ENCODE data around the gene HCST.

DNA sequence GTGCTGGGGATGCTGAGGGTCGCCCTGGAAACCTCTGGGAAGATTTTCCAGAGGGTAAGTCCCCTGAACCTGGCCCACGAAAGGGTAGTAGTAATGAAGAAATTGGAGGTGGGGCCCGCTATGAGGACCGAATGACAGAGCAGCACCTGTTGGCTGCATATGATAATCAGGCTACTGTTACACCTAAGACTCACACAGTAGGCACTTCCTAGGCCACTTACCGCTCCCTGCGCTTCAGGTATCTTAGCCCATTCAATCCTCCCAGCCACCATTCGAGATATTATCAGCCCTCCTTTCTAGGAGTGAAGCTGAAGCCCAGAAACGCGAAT is 29.5 kb downstream of the HCST start:
- TF ChIP-seq, protein P1, sequence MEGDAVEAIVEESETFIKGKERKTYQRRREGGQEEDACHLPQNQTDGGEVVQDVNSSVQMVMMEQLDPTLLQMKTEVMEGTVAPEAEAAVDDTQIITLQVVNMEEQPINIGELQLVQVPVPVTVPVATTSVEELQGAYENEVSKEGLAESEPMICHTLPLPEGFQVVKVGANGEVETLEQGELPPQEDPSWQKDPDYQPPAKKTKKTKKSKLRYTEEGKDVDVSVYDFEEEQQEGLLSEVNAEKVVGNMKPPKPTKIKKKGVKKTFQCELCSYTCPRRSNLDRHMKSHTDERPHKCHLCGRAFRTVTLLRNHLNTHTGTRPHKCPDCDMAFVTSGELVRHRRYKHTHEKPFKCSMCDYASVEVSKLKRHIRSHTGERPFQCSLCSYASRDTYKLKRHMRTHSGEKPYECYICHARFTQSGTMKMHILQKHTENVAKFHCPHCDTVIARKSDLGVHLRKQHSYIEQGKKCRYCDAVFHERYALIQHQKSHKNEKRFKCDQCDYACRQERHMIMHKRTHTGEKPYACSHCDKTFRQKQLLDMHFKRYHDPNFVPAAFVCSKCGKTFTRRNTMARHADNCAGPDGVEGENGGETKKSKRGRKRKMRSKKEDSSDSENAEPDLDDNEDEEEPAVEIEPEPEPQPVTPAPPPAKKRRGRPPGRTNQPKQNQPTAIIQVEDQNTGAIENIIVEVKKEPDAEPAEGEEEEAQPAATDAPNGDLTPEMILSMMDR (IDR thresholded peaks at IDR 0.05): no peak
- TF ChIP-seq EP300 (IDR thresholded peaks at IDR 0.05) (no peak), POLR2AphosphoS5 (IDR thresholded peaks at IDR 0.05) (no peak)

All from sigmoid colon (tissue), 4 donors.